Peyer's patch (tissue), 4 donors: ENCODE data around the gene ALDH8A1.

Experiments used
- CTCF ChIP-seq, 6 experiments: fragments of 450-650 bp in 4 of 6; fragments of 200-600 bp in 2 of 6; sonication (generic) in 1 of 6; IDR thresholded peaks; one replicate each; pipeline ENCODE4 v1.5.1; 2017 to 2019; ENCODE audit warnings: antibody characterized with exemption in 6 of 6, mild to moderate bottlenecking in 3 of 6, moderate library complexity in 1 of 6
- POLR2A ChIP-seq, 2 donors: fragments of 450-650 bp; IDR thresholded peaks; one replicate each; pipeline ENCODE4 v1.5.1; 2017; ENCODE audit warnings: antibody characterized with exemption in 2 of 2, mild to moderate bottlenecking in 2 of 2, moderate library complexity in 2 of 2

- no peak for TF ChIP-seq CTCF (IDR thresholded peaks at IDR 0.05)
- no peak for TF ChIP-seq POLR2A (IDR thresholded peaks at IDR 0.05)
Measured at GRCh38 chr6:134932098-134932497, 17.8 kb downstream of the ALDH8A1 start.
